C4-2B (cell line): ENCODE data around the gene ENGASE.

Experiments used
- CTCF ChIP-seq: fragments of 450-650 bp; conservative IDR thresholded peaks from 2 replicates; pipeline ENCODE4 v1.5.1; 2017; ENCODE audit warnings: mild to moderate bottlenecking
- ZFX ChIP-seq: fragments of 450-650 bp; IDR thresholded peaks from 2 replicates; pipeline ENCODE4 v1.6.1; 2017

- no peak for TF ChIP-seq CTCF
- no peak for TF ChIP-seq ZFX
These were observed 47.2 kb upstream of the ENGASE start for GRCh38 chr17:79027274-79027924.
